GM19025 (cell line): ENCODE results near the gene SMAP2.

Experiments
- ATAC-seq: cut with Tn5 transposase; IDR thresholded peaks from one replicate; pipeline ENCODE4 v1.9.1; 2021; ENCODE audit warnings: mild to moderate bottlenecking, low read depth, moderate library complexity; ENCODE audit not compliant: unreplicated experiment

The SMAP2 gene

DNA sequence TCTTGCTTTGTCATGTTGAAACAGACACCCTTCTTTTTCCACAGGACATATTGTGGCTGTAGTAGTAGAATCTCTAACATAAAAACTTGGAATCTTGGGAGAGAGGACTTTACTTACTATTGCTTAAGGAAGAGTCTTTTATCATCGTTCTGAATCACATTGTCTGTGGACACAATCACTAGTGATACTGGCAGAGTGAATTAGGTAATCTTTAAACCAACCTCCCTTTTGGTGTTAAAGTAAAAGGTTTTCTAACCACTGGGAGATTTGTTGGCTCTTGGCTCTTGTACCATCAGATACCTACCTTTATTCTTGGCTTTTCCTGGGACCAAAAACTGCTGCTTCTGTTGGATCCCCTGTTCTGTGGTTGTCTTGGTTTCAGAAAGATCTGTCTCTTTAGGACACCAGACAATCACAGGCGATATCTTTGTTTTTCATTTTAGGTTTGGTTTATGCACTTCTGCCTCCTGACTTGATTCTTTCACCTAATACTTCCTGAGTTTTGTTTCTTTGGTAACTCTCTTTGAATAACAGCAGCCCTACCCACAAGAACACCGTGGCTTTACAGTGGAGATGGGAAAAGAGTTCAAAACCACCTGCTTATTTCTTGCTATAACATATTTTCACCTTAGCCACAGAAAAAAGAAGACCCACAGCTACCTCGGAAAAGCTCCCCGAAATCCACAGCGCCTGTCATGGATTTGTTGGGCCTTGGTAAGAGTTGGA lies 40.2 kb downstream of the SMAP2 start:
- ATAC-seq = no peak

DNA sequence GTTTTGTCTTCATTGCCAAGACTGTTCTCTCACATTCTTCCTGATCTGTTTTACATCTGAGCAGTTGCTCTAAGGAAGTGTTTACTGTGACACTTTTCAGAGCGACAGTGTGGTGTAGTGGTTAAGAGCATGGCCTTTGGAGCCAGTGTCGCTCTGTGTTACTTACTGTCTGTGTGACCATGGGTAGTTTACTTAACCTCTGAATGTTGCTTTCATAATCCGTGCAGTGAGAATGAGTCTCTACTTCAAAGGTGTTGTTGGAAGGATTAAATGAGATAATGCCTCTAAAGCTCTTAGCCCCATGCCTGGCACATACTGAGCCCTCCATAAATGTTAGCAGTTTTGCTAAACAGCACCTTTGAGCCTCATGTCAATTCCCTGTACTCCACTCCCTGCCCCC lies 40.8 kb downstream of the SMAP2 start:
- no peak for ATAC-seq

DNA sequence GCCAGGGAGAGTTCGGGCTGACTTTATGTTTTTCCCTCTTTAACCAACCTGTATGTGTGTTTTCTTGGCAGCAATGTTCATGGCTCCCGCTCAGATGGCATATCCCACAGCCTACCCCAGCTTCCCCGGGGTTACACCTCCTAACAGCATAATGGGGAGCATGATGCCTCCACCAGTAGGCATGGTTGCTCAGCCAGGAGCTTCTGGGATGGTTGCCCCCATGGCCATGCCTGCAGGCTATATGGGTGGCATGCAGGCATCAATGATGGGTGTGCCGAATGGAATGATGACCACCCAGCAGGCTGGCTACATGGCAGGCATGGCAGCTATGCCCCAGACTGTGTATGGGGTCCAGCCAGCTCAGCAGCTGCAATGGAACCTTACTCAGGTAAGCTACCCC lies 43.2 kb downstream of the SMAP2 start:
- ATAC-seq = no peak

DNA sequence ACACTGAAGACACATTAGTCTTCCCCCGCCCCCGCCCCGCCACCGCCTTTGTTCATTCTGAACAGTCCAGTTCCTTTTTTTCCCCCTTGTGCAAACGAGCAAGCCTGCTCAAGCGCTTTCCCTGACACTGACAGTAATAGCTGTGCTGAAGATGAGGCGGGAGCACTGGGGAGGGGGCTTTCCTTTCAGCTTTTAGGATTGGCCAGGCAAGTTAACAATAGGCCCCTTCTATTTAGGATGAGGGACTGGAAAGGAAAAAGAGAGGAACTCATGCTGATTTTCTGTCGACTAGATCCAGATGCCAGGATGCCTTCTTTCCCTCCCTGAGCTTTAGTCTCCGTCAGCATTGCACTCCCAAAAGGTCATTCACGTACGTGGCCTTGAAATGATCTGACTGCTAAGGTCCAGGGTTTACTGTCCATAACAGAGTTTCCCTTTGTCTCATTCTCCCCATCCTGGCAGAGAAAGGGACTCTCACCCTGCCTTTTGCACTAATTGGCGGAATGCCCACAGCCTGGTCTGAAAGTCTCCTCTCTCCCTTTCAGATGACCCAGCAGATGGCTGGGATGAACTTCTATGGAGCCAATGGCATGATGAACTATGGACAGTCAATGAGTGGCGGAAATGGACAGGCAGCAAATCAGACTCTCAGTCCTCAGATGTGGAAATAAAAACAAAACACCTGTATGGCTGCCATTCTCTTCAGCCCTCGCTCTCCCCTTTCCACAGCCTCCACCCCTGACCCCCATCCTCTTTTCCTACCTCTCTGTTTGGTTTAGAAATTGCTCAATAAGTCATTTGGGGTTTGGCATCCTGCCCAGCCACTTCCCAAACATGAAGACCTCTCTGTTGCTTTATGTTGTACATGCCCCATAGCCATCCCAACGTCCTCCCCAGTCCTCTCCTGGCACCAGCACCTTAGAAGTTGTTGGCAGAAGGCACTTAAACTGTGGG lies 48.2 kb downstream of the SMAP2 start:
- ATAC-seq = no peak

DNA sequence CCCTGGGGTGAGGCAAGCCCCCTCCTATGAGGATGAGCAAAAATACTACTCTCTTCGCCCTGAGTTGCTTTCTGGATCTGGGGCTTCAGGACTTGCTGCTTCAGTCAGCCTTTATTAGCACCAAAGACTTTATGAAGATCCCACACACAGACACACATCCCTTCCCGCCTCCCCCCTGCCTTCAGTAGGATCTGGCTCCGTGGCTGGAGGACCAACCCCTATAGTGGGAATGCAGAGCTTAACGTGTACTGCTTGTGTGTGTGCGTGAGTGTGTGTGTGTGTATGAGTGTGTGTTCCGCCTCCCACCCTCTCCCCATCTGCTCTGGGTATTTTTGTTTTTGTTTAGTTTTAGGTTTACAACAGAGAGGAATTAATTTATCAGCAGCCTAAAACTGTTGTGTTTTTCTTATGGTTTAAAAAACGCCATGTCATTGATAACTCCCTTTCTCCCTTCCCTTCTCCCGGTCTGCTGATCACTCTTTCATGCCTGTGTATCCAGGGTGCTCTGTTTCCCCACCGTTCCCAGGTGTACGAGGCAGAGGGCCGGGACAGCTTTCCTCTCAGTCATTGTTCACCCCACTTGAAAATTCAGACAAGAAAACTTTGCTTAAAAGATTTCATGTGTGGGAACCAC lies 49.2 kb downstream of the SMAP2 start:
- no peak for ATAC-seq

DNA sequence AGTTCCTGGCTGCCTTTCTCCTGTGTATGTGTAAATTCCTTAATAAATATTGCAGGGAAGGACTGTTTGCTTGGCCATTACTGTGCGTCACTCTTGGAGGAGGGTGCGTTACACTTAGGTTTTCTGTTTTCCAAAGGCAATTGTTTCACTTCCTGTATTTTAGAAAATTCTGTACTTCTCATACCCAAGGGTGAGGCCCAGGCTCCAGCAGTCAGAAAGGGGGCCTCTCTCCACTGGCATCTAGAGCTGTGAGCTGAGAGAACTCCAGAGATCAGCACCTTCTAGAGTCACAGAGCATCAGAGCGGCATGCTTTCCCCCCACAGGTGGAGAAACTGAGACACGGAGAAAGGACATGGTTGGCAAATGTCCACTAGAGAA lies 49.7 kb downstream of the SMAP2 start:
- no peak for ATAC-seq

GRCh38 chr1:40423951-40424618 lies 50.6 kb downstream of the SMAP2 start:
- no peak for ATAC-seq

DNA sequence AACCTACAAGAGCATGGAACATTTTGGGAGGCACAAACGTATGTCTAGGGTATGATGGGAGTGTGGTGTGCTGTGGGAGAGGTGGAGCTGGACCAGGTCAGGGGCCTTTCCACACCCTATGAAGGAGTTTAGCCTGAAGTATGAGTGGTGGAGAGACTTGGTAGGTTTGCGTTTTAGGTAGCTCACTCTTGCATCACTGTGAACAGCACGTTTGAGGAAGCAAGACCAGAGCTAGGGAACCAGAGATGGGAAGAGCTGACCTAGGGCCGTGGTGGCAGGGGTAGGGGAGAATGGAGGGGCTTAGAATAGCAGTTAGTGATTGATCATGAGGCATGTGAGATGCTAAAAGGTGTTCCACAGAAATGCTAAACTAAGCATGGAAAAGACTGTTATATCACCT lies 51.7 kb downstream of the SMAP2 start:
- no peak for ATAC-seq

DNA sequence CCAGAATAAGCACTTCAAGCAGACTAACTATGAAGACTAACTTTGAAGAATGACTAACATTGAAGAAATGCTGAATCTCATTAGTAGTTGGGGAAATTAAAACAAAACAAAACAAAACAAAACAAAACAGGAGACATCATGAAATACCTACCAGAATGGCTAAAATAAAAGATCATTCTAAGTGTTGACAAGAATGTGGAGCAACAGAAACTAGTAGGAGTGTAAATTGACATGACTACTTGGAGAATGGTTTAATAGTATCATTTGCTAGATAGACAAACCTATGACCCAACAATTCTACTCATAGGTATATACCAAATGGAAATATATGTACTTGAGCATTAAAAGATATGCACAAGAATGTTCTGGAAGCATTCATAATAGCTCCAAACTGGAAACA lies 57.9 kb downstream of the SMAP2 start:
- ATAC-seq = no peak

- ATAC-seq = no peak
Measured at GRCh38 chr1:40432644-40433390, 59.3 kb downstream of the SMAP2 start.

GRCh38 chr1:40435471-40435870 lies 61.9 kb downstream of the SMAP2 start:
- no peak for ATAC-seq

DNA sequence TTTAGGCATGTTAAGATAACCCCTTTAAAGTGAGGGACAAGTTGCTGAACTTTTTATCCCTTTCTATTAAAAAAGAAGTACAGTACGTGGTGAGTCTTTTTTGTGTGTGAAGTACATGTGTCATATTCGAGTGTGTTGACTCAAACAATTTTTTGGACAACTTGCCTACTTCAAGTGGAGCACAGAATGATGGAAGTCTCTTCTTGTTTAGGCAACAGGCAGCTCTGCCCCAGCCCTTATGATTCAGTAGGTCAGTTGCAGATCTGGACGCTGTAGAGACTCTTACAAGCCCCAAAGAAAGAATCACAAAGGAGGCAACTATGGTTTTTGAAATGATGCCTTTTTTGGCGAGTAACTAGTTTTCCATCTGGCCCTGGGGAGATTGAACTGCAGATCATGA lies 62.3 kb downstream of the SMAP2 start:
- no peak for ATAC-seq

DNA sequence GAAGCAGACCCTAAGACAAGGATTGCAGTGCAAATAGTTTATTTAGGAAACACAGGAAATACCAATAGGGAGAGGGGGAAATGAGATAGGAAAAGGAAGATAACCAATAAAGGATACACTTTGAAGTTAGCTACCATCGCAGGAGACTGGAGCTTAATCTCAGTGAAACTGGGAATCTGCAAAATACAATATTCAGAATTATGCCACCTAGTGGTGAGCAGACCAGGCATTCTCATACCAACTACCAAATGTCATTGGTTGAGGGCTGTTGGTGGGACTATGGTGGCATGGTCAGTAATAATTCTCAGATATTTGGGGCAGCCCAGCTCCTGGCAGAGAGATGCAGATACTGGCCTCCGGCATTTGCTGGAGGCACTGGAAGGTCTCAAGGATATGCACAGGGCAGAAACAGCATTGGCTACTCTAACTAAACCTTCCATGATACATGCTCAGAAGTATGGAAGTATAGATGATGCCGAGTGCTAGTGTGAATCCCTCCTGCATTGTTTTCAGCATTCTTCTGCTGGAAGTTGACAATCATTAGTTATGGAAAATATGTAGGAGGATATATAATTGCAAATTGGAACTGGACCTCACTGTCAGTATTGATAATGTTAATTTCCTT lies 65.0 kb downstream of the SMAP2 start:
- no peak for ATAC-seq

DNA sequence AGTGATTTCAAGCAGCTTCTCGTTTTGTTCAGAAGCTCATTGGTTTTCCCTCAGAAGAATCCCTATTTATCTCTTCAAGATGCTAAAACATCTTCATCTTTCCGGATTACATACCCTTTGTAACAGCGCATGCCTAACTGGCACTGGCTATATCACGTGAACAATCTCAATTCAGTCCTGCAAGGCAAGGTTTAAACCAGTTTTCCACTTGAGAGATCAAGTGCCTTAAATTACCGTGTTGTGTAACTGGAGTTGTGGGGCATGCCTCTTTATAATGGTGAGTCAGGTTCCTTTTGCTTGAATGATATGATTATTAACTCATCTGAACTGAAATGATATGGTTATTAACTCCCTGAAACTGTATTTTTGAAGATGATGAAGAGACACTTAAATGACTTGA lies 65.7 kb downstream of the SMAP2 start:
- ATAC-seq = no peak

- ATAC-seq = peak; percentile 87
Measured at GRCh38 chr1:40449684-40450494, 76.4 kb downstream of the SMAP2 start, which contains the start of gene ZFP69B. ZFP69B (plus strand) TSS chr1:40450476; CDS start chr1:40450962, 486 bp downstream.

DNA sequence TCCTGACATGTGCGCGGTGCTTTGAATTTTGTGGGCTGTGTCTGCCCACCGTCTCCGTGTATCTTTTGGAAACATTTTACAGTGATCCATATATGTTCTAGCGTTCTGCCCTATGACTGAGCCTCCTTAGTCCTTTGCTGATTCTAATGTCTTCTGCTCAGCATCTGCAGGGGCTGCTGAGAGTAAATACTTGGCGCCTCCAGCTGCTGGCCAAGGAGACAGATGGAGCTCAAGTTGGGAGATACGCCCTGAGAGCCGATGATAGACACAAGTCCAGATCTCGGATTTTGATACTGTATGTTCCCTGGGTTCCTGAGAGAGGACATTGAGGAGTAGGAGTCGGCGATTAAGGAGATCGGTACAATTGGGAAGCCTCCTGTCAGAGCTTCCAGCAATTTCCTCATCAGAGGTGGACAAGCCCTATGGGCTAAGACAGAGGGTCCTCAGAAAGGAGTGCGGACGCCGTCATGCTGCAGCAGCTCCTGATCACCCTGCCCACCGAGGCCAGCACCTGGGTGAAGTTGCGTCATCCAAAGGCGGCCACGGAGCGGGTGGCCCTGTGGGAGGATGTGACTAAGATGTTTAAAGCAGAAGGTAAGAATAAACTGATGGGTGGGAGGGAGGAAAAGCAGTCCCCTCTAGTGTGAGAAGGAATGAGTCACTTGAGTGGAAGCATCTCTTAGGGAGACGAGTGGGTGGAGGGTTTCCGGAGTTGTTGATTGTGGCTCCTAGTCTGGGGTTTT lies 77.1 kb downstream of the SMAP2 start:
- no peak for ATAC-seq

- ATAC-seq = no peak
Measured at GRCh38 chr1:40451238-40451585, 77.7 kb downstream of the SMAP2 start.

DNA sequence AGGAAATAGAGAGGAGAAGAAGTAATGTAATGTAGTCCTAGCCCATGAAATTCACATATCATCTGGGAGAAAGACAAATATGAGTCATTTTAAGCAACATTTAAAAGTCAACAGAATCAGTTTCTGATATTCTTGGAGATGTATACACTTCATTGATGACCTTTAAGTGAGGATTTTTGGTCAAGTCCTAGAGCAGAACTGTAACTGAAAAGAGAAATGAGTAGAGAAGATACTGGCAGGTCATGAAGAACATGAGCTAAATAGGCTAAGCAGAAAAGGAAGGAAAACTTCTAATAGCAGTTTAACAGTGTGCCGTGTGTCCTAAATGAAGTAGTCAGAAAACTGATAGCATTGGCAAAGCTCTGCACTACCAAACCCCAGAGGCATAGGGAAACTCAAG lies 81.3 kb downstream of the SMAP2 start:
- no peak for ATAC-seq
